HG03103 (cell line): ENCODE results near the gene LYSMD2.

ENCODE experiments used
- ATAC-seq: cut with Tn5 transposase; IDR thresholded peaks from one replicate; pipeline ENCODE4 v1.9.1; 2021; ENCODE audit warnings: low read depth; ENCODE audit not compliant: unreplicated experiment

Gene LYSMD2

GRCh38 chr15:51721199-51721960 lies 16.1 kb downstream of the LYSMD2 start:
- ATAC-seq = no peak

- no peak for ATAC-seq
Observed at GRCh38 chr15:51720201-51720995, 17.1 kb downstream of the LYSMD2 start.

GRCh38 chr15:51718746-51719145 lies 18.7 kb downstream of the LYSMD2 start:
- no peak for ATAC-seq

- no peak for ATAC-seq
Observed at GRCh38 chr15:51718219-51718618, 19.2 kb downstream of the LYSMD2 start.

GRCh38 chr15:51714911-51715310 lies 22.5 kb downstream of the LYSMD2 start:
- no peak for ATAC-seq

GRCh38 chr15:51714162-51714561 lies 23.3 kb downstream of the LYSMD2 start:
- no peak for ATAC-seq

- ATAC-seq = no peak
Observed at GRCh38 chr15:51709031-51709430, 28.4 kb downstream of the LYSMD2 start.

- ATAC-seq = no peak
Observed at GRCh38 chr15:51708013-51708412, 29.4 kb downstream of the LYSMD2 start.

GRCh38 chr15:51706926-51707608 lies 30.4 kb downstream of the LYSMD2 start:
- no peak for ATAC-seq

- no peak for ATAC-seq
Observed at GRCh38 chr15:51706291-51706690, 31.2 kb downstream of the LYSMD2 start.

- no peak for ATAC-seq
Observed at GRCh38 chr15:51702710-51703109, 34.7 kb downstream of the LYSMD2 start.

GRCh38 chr15:51699373-51699772 lies 38.1 kb downstream of the LYSMD2 start:
- no peak for ATAC-seq

- no peak for ATAC-seq
Observed at GRCh38 chr15:51697163-51697562, 40.3 kb downstream of the LYSMD2 start.

GRCh38 chr15:51696566-51696965 lies 40.9 kb downstream of the LYSMD2 start:
- ATAC-seq = no peak

GRCh38 chr15:51692154-51692553 lies 45.3 kb downstream of the LYSMD2 start:
- no peak for ATAC-seq

- no peak for ATAC-seq
Observed at GRCh38 chr15:51688863-51689262, 48.6 kb downstream of the LYSMD2 start.

- ATAC-seq = no peak
Observed at GRCh38 chr15:51687565-51687964, 49.9 kb downstream of the LYSMD2 start.

GRCh38 chr15:51681303-51681963 lies 56.0 kb downstream of the LYSMD2 start, which contains the start of gene SCG3:
Gene SCG3, plus strand, starts transcription at chr15:51681503. Its CDS starts 253 bp downstream, at chr15:51681756.
- ATAC-seq = no peak

GRCh38 chr15:51680321-51680720 lies 57.1 kb downstream of the LYSMD2 start:
- ATAC-seq = no peak

GRCh38 chr15:51678096-51678495 lies 59.4 kb downstream of the LYSMD2 start:
- ATAC-seq = no peak

GRCh38 chr15:51677452-51677851 lies 60.0 kb downstream of the LYSMD2 start:
- ATAC-seq = no peak
